C4-2B (cell line): ENCODE measurements around the gene VSIG8.
A peak's percentile ranks its signal among the peaks of the same experiment; 100 is the strongest.

Experiments
- H3K27ac ChIP-seq: fragments of 450-650 bp; 2 replicates; pipeline ENCODE4 v1.5.1; 2017
- CTCF ChIP-seq: fragments of 450-650 bp; conservative IDR thresholded peaks from 2 replicates; pipeline ENCODE4 v1.5.1; 2017; ENCODE audit warnings: mild to moderate bottlenecking
- ZFX ChIP-seq: fragments of 450-650 bp; IDR thresholded peaks from 2 replicates; pipeline ENCODE4 v1.6.1; 2017

VSIG8 gene

GRCh38 chr1:159835862-159836525 is 26.5 kb downstream of the VSIG8 start:
- TF ChIP-seq ZFX (no peak), CTCF (no peak)
- no peak overlapping the region for H3K27ac ChIP-seq

- H3K27ac ChIP-seq = no peak overlapping the region
- no peak for TF ChIP-seq CTCF
- no peak for TF ChIP-seq ZFX
Measured at GRCh38 chr1:159835356-159835755, 27.1 kb downstream of the VSIG8 start.

- no peak for TF ChIP-seq CTCF
- TF ChIP-seq ZFX = no peak
- no peak overlapping the region for H3K27ac ChIP-seq
Measured at GRCh38 chr1:159832309-159832708, 30.1 kb downstream of the VSIG8 start.

GRCh38 chr1:159831412-159832141 is 30.9 kb downstream of the VSIG8 start:
- TF ChIP-seq ZFX (no peak), CTCF (no peak)
- no peak overlapping the region for H3K27ac ChIP-seq

- no peak overlapping the region for H3K27ac ChIP-seq
- TF ChIP-seq ZFX (no peak), CTCF (no peak)
Measured at GRCh38 chr1:159830722-159831121, 31.7 kb downstream of the VSIG8 start.

GRCh38 chr1:159829822-159830465 is 32.5 kb downstream of the VSIG8 start:
- TF ChIP-seq CTCF = no peak
- TF ChIP-seq ZFX = no peak
- no peak overlapping the region for H3K27ac ChIP-seq

- H3K27ac ChIP-seq = no peak overlapping the region
- TF ChIP-seq CTCF (peak; percentile 67), ZFX (no peak)
Measured at GRCh38 chr1:159829273-159829634, 33.2 kb downstream of the VSIG8 start.
